ENCODE measurements around the gene PDE7B.
"Not testable (repeated sequence)": the region's sequence is repeated elsewhere in the genome, so short reads cannot be mapped to it uniquely, and the experiment has no call there.

Gene PDE7B

DNA sequence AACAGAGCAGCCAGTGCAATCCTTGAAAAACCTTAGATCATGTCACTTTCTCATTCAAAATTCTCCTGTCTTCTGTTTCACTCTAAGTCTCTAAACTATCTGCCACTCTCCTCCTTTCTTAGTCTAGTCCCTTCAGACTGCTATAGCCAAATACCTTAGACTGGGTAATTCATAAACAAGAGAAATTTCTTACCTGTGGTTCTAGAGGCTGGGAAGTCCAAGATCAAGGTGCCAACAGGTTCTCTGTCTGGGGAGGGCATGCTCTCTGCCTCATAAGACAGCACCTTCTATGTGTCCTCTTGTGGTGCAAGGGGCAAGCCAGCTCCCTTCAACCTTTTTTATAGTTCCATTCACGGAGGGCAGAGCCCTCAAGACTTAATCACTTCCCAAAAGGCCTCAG is 242.3 kb downstream of the PDE7B start:
- ATAC-seq (no peak), DNase-seq (no peak)
- H3K9me3 Mint-ChIP-seq, result peaks cover 8% of the 10 kb centered on the region
- H3K27me3 Mint-ChIP-seq, result no peaks in the 10 kb centered on the region
- no peak overlapping the region for H3K27ac Mint-ChIP-seq
- H3K36me3 Mint-ChIP-seq (ENCODE audit: low read depth), result no peaks in the 10 kb centered on the region
- no peak overlapping the region for H3K4me3 Mint-ChIP-seq
- no peaks in the 10 kb centered on the region for H3K4me1 Mint-ChIP-seq

- H3K4me3 Mint-ChIP-seq, result no peak overlapping the region
- H3K27me3 Mint-ChIP-seq, result no peaks in the 10 kb centered on the region
- H3K36me3 Mint-ChIP-seq (ENCODE audit: low read depth), result no peaks in the 10 kb centered on the region
- no peak for DNase-seq
- H3K4me1 Mint-ChIP-seq, result no peaks in the 10 kb centered on the region
- peaks cover 8% of the 10 kb centered on the region for H3K9me3 Mint-ChIP-seq
- H3K27ac Mint-ChIP-seq, result no peak overlapping the region
- no peak for ATAC-seq
These were observed 243.3 kb downstream of the PDE7B start for GRCh38 chr6:136094812-136095211.

DNA sequence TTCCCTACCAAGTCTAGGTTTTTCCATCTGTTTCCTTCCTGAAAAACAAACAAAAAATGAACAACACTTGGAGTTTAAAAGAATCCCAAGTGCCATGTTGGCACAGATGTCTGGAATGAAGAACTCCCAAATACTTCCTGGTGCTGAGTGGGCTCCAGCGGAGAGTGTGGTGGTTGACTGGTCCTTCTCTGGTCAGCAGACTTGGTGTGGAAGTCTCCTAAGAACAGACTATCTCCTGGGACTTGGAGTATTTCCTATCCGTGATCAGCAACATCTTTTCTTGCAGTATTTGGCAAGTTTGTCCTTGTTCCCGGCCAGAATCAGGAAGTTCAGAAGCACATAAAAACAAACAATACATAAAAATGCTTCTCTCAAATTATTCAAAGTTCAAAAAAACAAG is 244.5 kb downstream of the PDE7B start:
- Mint-ChIP-seq H3K27ac (no peak overlapping the region), H3K27me3 (no peaks in the 10 kb centered on the region), H3K9me3 (peaks cover 8% of the 10 kb centered on the region), H3K4me3 (no peak overlapping the region), H3K4me1 (no peaks in the 10 kb centered on the region), H3K36me3 (ENCODE audit: low read depth) (no peaks in the 10 kb centered on the region)
- no peak for ATAC-seq
- DNase-seq, result no peak

GRCh38 chr6:136102991-136103688 is 251.6 kb downstream of the PDE7B start:
- no peaks in the 10 kb centered on the region for H3K4me1 Mint-ChIP-seq
- DNase-seq, result no peak

GRCh38 chr6:136103763-136104311 is 252.3 kb downstream of the PDE7B start:
- Mint-ChIP-seq H3K36me3 (ENCODE audit: low read depth) (no peaks in the 10 kb centered on the region), H3K9me3 (no peaks in the 10 kb centered on the region), H3K27ac (no peak overlapping the region), H3K4me1 (no peaks in the 10 kb centered on the region), H3K27me3 (peaks cover 4% of the 10 kb centered on the region), H3K4me3 (no peak overlapping the region)
- ATAC-seq, result no peak
- no peak for DNase-seq

More at GRCh38 chr6:136102991-136103688, 251.6 kb downstream of the PDE7B start:
- Mint-ChIP-seq H3K9me3 (no peaks in the 10 kb centered on the region), H3K4me3 (no peak overlapping the region), H3K27ac (no peak overlapping the region), H3K36me3 (ENCODE audit: low read depth) (no peaks in the 10 kb centered on the region), H3K27me3 (no peaks in the 10 kb centered on the region)
- no peak for ATAC-seq

DNA sequence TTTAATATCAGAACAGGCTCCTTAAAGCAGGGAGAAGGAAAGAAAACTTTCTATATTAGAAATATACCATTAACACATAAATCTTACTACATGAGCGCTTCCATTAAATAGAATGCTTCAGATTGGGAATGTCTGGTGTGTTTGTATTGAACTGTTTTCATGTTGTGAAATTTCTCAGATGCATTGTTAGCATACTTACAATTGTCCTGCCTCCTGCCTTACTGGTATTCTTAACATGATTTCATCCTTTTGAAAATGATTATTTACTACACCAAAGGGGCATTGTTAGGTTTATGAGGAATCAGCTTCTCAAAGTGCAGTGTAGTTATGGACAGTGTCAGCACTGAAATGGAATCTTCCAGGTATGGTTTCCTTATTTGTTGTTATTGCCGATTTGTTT is 253.1 kb downstream of the PDE7B start:
- Mint-ChIP-seq H3K4me1 (no peaks in the 10 kb centered on the region), H3K27ac (no peak overlapping the region), H3K27me3 (peaks cover 4% of the 10 kb centered on the region), H3K36me3 (ENCODE audit: low read depth) (no peaks in the 10 kb centered on the region), H3K4me3 (no peak overlapping the region), H3K9me3 (no peaks in the 10 kb centered on the region)
- ATAC-seq, result no peak
- no peak for DNase-seq

DNA sequence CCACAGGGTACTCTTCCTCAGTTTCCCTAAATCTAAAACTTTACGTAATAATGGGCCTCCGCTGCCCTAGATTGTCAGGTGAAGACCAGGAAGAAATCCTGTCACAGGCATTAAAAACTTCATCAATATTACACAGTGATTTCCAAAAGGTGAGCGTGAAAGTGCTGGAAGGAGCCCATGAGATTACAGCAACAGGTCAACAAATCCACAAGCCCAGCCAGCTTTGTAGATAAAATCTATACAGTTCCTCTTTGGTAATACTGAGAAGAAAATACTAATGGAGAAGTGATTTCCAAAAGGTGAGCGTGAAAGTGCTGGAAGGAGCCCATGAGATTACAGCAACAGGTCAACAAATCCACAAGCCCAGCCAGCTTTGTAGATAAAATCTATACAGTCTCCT is 254.3 kb downstream of the PDE7B start:
- H3K4me1 Mint-ChIP-seq; ATAC-seq; H3K4me3 Mint-ChIP-seq; H3K27ac Mint-ChIP-seq; H3K36me3 Mint-ChIP-seq (ENCODE audit: low read depth); H3K9me3 Mint-ChIP-seq; H3K27me3 Mint-ChIP-seq; DNase-seq: not testable (repeated sequence)

- no peaks in the 10 kb centered on the region for H3K4me1 Mint-ChIP-seq
- ATAC-seq (no peak), DNase-seq (no peak)
- no peaks in the 10 kb centered on the region for H3K9me3 Mint-ChIP-seq
- H3K36me3 Mint-ChIP-seq (ENCODE audit: low read depth), result no peaks in the 10 kb centered on the region
- H3K4me3 Mint-ChIP-seq, result no peak overlapping the region
- no peak overlapping the region for H3K27ac Mint-ChIP-seq
- H3K27me3 Mint-ChIP-seq, result peaks cover 8% of the 10 kb centered on the region
These were observed 257.0 kb downstream of the PDE7B start for GRCh38 chr6:136108361-136108945.

DNA sequence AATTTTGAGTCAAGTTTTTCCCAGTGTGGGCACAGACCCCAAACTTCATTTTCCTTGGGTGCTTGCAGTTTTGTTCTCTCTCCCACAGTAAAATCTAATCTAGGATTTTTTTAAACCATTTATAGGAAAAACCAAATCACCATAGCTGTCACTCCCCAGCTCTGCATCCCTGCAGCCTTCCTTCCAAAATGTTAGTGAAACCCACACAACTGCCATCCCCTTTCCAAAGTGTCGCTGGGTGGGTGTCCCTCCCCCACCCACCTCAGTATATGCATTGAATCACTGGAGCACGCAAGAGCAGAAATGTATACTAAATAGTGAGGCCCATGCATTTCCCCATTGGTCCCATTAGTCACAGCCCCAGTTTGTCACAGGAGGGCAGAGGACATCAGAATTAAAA is 260.3 kb downstream of the PDE7B start:
- Mint-ChIP-seq H3K4me3 (no peak overlapping the region), H3K27me3 (peaks cover 14% of the 10 kb centered on the region), H3K27ac (no peak overlapping the region), H3K4me1 (no peaks in the 10 kb centered on the region), H3K36me3 (ENCODE audit: low read depth) (no peaks in the 10 kb centered on the region), H3K9me3 (no peaks in the 10 kb centered on the region)
- DNase-seq, result no peak
- no peak for ATAC-seq

- ATAC-seq, result no peak
- Mint-ChIP-seq H3K36me3 (ENCODE audit: low read depth) (no peaks in the 10 kb centered on the region), H3K9me3 (no peaks in the 10 kb centered on the region), H3K27ac (no peak overlapping the region), H3K27me3 (peaks cover 14% of the 10 kb centered on the region), H3K4me1 (no peaks in the 10 kb centered on the region), H3K4me3 (no peak overlapping the region)
- no peak for DNase-seq
These were observed 260.8 kb downstream of the PDE7B start for GRCh38 chr6:136112262-136112661.

DNA sequence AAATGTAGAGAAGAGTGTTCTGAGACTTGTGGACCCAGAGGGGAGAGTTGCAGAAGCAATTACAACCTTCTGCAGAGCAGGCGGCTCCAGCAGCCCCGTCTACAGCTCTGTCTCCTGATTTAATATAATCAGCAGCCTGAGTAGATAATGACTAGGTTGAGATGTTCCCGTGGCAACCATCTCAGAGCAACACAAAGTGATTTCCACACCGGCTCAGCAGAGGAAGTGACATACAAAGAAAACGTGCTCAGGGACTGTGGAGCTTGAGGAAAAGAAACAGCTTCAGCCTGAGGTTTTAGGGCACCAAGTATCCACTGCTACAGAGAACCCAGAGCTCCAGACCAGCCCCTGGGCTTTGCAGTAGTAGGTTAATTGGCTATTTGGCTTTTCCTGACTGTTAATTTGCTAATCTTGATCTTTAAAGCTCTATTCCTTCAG is 262.3 kb downstream of the PDE7B start:
- no peaks in the 10 kb centered on the region for H3K9me3 Mint-ChIP-seq
- H3K27me3 Mint-ChIP-seq, result peaks cover 10% of the 10 kb centered on the region
- H3K4me1 Mint-ChIP-seq, result no peaks in the 10 kb centered on the region
- DNase-seq, result no peak
- no peak overlapping the region for H3K27ac Mint-ChIP-seq
- ATAC-seq, result no peak
- no peak overlapping the region for H3K4me3 Mint-ChIP-seq
- no peaks in the 10 kb centered on the region for H3K36me3 Mint-ChIP-seq (ENCODE audit: low read depth)

DNA sequence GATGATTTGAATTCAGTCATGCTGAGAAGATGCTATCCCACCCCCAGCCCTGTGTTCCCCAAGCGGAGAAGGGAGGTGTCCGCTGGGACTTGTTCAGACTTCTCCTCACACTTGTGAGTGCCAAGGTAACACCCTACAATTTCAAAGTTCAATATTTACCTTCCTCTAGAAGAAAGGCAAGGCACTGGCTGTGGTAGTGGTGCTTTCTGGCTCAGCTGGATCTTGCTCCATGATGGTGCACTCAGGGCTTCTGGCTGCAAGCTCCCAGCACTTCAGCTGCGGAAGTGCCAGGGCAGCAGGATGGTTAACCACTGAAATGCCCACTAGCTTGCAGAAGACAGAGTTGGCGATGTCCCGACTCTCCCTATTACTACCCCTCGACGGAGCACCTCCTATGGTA is 263.2 kb downstream of the PDE7B start:
- H3K4me3 Mint-ChIP-seq, result no peak overlapping the region
- no peak overlapping the region for H3K27ac Mint-ChIP-seq
- no peaks in the 10 kb centered on the region for H3K36me3 Mint-ChIP-seq (ENCODE audit: low read depth)
- H3K9me3 Mint-ChIP-seq, result no peaks in the 10 kb centered on the region
- H3K27me3 Mint-ChIP-seq, result peaks cover 10% of the 10 kb centered on the region
- ATAC-seq (no peak), DNase-seq (no peak)
- H3K4me1 Mint-ChIP-seq, result no peaks in the 10 kb centered on the region

- no peak for ATAC-seq
- Mint-ChIP-seq H3K4me1 (no peaks in the 10 kb centered on the region), H3K36me3 (ENCODE audit: low read depth) (no peaks in the 10 kb centered on the region), H3K9me3 (no peaks in the 10 kb centered on the region), H3K27me3 (peaks cover 9% of the 10 kb centered on the region), H3K4me3 (no peak overlapping the region), H3K27ac (no peak overlapping the region)
- DNase-seq, result no peak
These were observed 264.4 kb downstream of the PDE7B start for GRCh38 chr6:136115941-136116340.

GRCh38 chr6:136117081-136117480 is 265.6 kb downstream of the PDE7B start:
- H3K27ac Mint-ChIP-seq, result no peak overlapping the region
- ATAC-seq, result no peak
- peaks cover 6% of the 10 kb centered on the region for H3K27me3 Mint-ChIP-seq
- no peaks in the 10 kb centered on the region for H3K4me1 Mint-ChIP-seq
- H3K36me3 Mint-ChIP-seq (ENCODE audit: low read depth), result no peaks in the 10 kb centered on the region
- no peak overlapping the region for H3K4me3 Mint-ChIP-seq
- DNase-seq, result no peak
- H3K9me3 Mint-ChIP-seq, result no peaks in the 10 kb centered on the region

GRCh38 chr6:136118787-136119186 is 267.3 kb downstream of the PDE7B start:
- DNase-seq (no peak), ATAC-seq (no peak)
- no peaks in the 10 kb centered on the region for H3K4me1 Mint-ChIP-seq
- H3K27ac Mint-ChIP-seq, result no peak overlapping the region
- no peaks in the 10 kb centered on the region for H3K36me3 Mint-ChIP-seq (ENCODE audit: low read depth)
- H3K27me3 Mint-ChIP-seq, result peaks cover 6% of the 10 kb centered on the region
- H3K9me3 Mint-ChIP-seq, result no peaks in the 10 kb centered on the region
- no peak overlapping the region for H3K4me3 Mint-ChIP-seq
